GM12878 (cell line): Measurements from ENCODE around the gene ACACA. TPM values are rescaled to one million over a fixed set of nuclear protein-coding genes. Genes with fewer than 3 reads are reported as not detected.

ENCODE experiments used
- ATAC-seq: fragments of 200-7000 bp; cut with Tn5 transposase; 3 replicates; pipeline ENCODE4 v1.9.1; 2020; ENCODE audit warnings: mild to moderate bottlenecking, moderate library complexity
- BruUV-seq: library from RNA; stranded (reverse); fragments of 400-500 nt; replicated peaks from 2 replicates; lab custom pipeline; 2021; lab: Mats Ljungman, UMichigan
- CTCF ChIA-PET: fragments of 300-600 bp; sonication (Branson Sonifier 250); formaldehyde crosslinking; extraction: SDS; loops from one replicate; lab custom pipeline; 2021; ENCODE audit warnings: inconsistent platforms; lab: Yijun Ruan, JAX
- POLR2A ChIA-PET: fragments of 350-600 bp; formaldehyde crosslinking; extraction: SDS; loops from one replicate; lab custom pipeline; 2021; ENCODE audit warnings: inconsistent platforms; lab: Charles Lee
- RAD21 ChIA-PET: fragments of 300-600 bp; sonication (Branson Sonifier 250); formaldehyde crosslinking; loops from one replicate; lab custom pipeline; 2023; ENCODE audit warnings: antibody characterized with exemption; ENCODE audit not compliant: unreplicated experiment; lab: Charles Lee
- SMC1A ChIA-PET: fragments of 300-600 bp; sonication (Branson Sonifier 250); formaldehyde crosslinking; loops from one replicate; lab custom pipeline; 2023; ENCODE audit not compliant: unreplicated experiment, uncharacterized antibody; lab: Charles Lee
- DNase-seq: peaks from one replicate; pipeline ENCODE4 v3.0.0-alpha.2; 2011; ENCODE audit warnings: low read depth, low spot score
- FAIRE-seq: peaks from 3 replicates; lab custom pipeline; 2011; peaks lifted over from hg19 to GRCh38; lab: Jason Lieb, UNC
- H2AFZ ChIP-seq: 2 replicates; pipeline ENCODE4 v1.6.0; 2011; ENCODE audit warnings: low read depth, low read length, control low read depth; ENCODE audit not compliant: control insufficient read depth
- H3K27ac ChIP-seq: 2 replicates; pipeline ENCODE4 v1.5.1; 2011; ENCODE audit warnings: control low read depth; ENCODE audit not compliant: control insufficient read depth, insufficient read depth
- H3K27me3 ChIP-seq, 2 experiments: replicated peaks in 1 of 2; 2 replicates each; pipeline versions ENCODE4 v1.6.0 to v1.6.1; 2011; ENCODE audit warnings: low read length in 1 of 2; ENCODE audit not compliant: control insufficient read depth in 2 of 2, insufficient read depth in 2 of 2
- H3K36me3 ChIP-seq, 2 experiments: 2 replicates each; pipeline ENCODE4 v1.5.1; 2011; ENCODE audit warnings: low read length in 1 of 2; ENCODE audit not compliant: control insufficient read depth in 2 of 2, insufficient read depth in 2 of 2
- H3K4me1 ChIP-seq: 2 replicates; pipeline ENCODE4 v1.6.1; 2011; ENCODE audit warnings: mild to moderate bottlenecking, low read length, moderate library complexity, mixed read lengths; ENCODE audit not compliant: control insufficient read depth, insufficient read depth
- H3K4me2 ChIP-seq: 2 replicates; pipeline ENCODE4 v1.6.0; 2011; ENCODE audit warnings: control low read depth; ENCODE audit not compliant: control insufficient read depth, insufficient read depth
- H3K4me3 ChIP-seq: fragments of 200-600 bp; sonication (generic); 2 replicates; pipeline ENCODE4 v1.5.1; 2016
- H3K79me2 ChIP-seq: 2 replicates; pipeline ENCODE4 v1.6.0; 2011; ENCODE audit warnings: low read length; ENCODE audit not compliant: control insufficient read depth, insufficient read depth
- H3K9ac ChIP-seq: 2 replicates; pipeline ENCODE4 v1.8.0; 2011; ENCODE audit warnings: low read length, control low read depth, mixed read lengths; ENCODE audit not compliant: control insufficient read depth, insufficient read depth
- H3K9me3 ChIP-seq: replicated peaks from 3 replicates; pipeline ENCODE4 v1.5.1; 2011; ENCODE audit warnings: mild to moderate bottlenecking, low read length; ENCODE audit not compliant: control insufficient read depth, insufficient read depth
- H4K20me1 ChIP-seq: 2 replicates; pipeline ENCODE4 v1.6.0; 2011; ENCODE audit not compliant: control insufficient read depth, insufficient read depth
- FOXM1 ChIP-seq: IDR thresholded peaks from 2 replicates; pipeline ENCODE4 v1.6.1; 2012; ENCODE audit warnings: low read depth, mild to moderate bottlenecking, inconsistent platforms, low read length, moderate library complexity
- PAX8 ChIP-seq: fragments of 450-650 bp; IDR thresholded peaks from 2 replicates; pipeline ENCODE4 v1.6.1; 2017; ENCODE audit warnings: mild to moderate bottlenecking, moderate library complexity
- SMAD1 ChIP-seq: fragments of 450-650 bp; IDR thresholded peaks from 2 replicates; pipeline ENCODE4 v1.6.1; 2018; ENCODE audit warnings: mild to moderate bottlenecking, low read depth; ENCODE audit not compliant: partially characterized antibody
- SP1 ChIP-seq: IDR thresholded peaks from one replicate; pipeline ENCODE4 v1.6.1; 2011; ENCODE audit warnings: low read depth, low read length
- TBL1XR1 ChIP-seq: IDR thresholded peaks from 2 replicates; pipeline ENCODE4 v1.6.1; 2012; ENCODE audit warnings: low read depth, low read length, improper control_type of control experiment
- WGBS: methylation state at CpG from one replicate; pipeline ENCODE4 v1.1.6; 2016; ENCODE audit warnings: low lambda C conversion rate; ENCODE audit not compliant: insufficient replicate concordance, insufficient coverage; ENCODE audit errors: missing lambda C conversion rate; 5-methylcytosine and 5-hydroxymethylcytosine counted together
- in situ Hi-C: fragments of 300-500 bp; cut with MboI; formaldehyde crosslinking; loops from 9 replicates; pipeline ENCODE4 v1.14.3; 2018; ENCODE audit warnings: mixed read lengths
- intact Hi-C: fragments of 100-400 bp; cut with micrococcal nuclease; formaldehyde crosslinking; loops from one replicate; pipeline ENCODE4 v1.14.2; 2022; ENCODE audit not compliant: unreplicated experiment
- polyA plus RNA-seq, 11 experiments: library from polyadenylated mRNA; depleted of rRNA in 4 of 11; unstranded in 6 of 11; stranded (reverse) in 5 of 11; fragments of >200 nt; fragmentation: Nextera tagmentation in 4 of 11; fragmentation: Illumina TruSeq in 1 of 11; extraction: Ambion mirVana in 4 of 11; extraction: Trizol in 1 of 11; gene quantifications; 1 replicate in 1 of 11; 2 replicates in 10 of 11; pipeline versions ENCODE4 v1.2.1 to v1.2.3, GENCODE V29; 2011 to 2016; ENCODE audit warnings: inconsistent platforms in 2 of 11, missing spikeins in 2 of 11, low read depth in 1 of 11
- total RNA-seq, 4 experiments: library from RNA; depleted of rRNA in 3 of 4; stranded (reverse); fragments of >200 nt in 3 of 4; fragmentation: Illumina TruSeq in 1 of 4; extraction: Trizol in 1 of 4; gene quantifications; 2 replicates each; pipeline versions ENCODE4 v1.2.1 to v1.2.3, GENCODE V29; 2013 to 2021
- TF ChIP-seq, protein P1 (sequence below): fragments of 450-650 bp; IDR thresholded peaks from 2 replicates; pipeline ENCODE4 v1.6.1; 2017; ENCODE audit warnings: mild to moderate bottlenecking

Gene ACACA
- total and polyA plus RNA-seq, 10 of the 15 experiments (the other 5 are each of a cell fraction or from before 2014, with no cell fraction given) = 12.9 to 74.2 (median 32.0) TPM

GRCh38 chr17:37135576-37135975 is 271.1 kb downstream of the ACACA start:
- 64% methylated on average over 2 of the region's 2 CpGs for WGBS
- Histone ChIP-seq H2AFZ (no peak overlapping the region), H3K27ac (no peak overlapping the region), H3K4me1 (no peaks in the 10 kb centered on the region), H3K4me3 (no peak overlapping the region), H3K9ac (no peak overlapping the region), H3K36me3 (no peaks in the 10 kb centered on the region), H3K27me3 (no peaks in the 10 kb centered on the region), H3K4me2 (no peak overlapping the region), H4K20me1 (no peaks in the 10 kb centered on the region), H3K9me3 (no peaks in the 10 kb centered on the region), H3K79me2 (no peaks in the 10 kb centered on the region)
- ATAC-seq = no peak
- FAIRE-seq = no peak
- DNase-seq = no peak
- ChIA-PET CTCF (interaction anchor here (0.9 kb wide), 1 partner anchor 90 kb away, joined by 3 read pairs; no protein-coding TSS in a partner anchor), SMC1A (no interaction called here), POLR2A (no interaction called here), RAD21 (no interaction called here)
- intact Hi-C loops (no loop called here), in situ Hi-C loops (no loop called here)
- TF ChIP-seq, protein P1, sequence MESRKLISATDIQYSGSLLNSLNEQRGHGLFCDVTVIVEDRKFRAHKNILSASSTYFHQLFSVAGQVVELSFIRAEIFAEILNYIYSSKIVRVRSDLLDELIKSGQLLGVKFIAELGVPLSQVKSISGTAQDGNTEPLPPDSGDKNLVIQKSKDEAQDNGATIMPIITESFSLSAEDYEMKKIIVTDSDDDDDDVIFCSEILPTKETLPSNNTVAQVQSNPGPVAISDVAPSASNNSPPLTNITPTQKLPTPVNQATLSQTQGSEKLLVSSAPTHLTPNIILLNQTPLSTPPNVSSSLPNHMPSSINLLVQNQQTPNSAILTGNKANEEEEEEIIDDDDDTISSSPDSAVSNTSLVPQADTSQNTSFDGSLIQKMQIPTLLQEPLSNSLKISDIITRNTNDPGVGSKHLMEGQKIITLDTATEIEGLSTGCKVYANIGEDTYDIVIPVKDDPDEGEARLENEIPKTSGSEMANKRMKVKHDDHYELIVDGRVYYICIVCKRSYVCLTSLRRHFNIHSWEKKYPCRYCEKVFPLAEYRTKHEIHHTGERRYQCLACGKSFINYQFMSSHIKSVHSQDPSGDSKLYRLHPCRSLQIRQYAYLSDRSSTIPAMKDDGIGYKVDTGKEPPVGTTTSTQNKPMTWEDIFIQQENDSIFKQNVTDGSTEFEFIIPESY = no peak
- no TSS peak for BruUV-seq

- Histone ChIP-seq H2AFZ (no peak overlapping the region), H3K9me3 (no peaks in the 10 kb centered on the region), H3K36me3 (peaks cover 3 to 7% of the 10 kb centered on the region in 2 experiments), H3K4me2 (no peak overlapping the region), H3K4me3 (no peak overlapping the region), H3K79me2 (no peaks in the 10 kb centered on the region), H3K27me3 (no peaks in the 10 kb centered on the region), H3K9ac (no peak overlapping the region), H3K4me1 (no peaks in the 10 kb centered on the region), H4K20me1 (no peaks in the 10 kb centered on the region), H3K27ac (no peak overlapping the region)
- RAD21 ChIA-PET = no interaction called here
- no TSS peak for BruUV-seq
- intact Hi-C loops (no loop called here), in situ Hi-C loops (no loop called here)
- 87% methylated on average over 6 of the region's 6 CpGs for WGBS
- ATAC-seq (no peak), DNase-seq (no peak), FAIRE-seq (no peak)
- POLR2A ChIA-PET = no interaction called here
- TF ChIP-seq TBL1XR1 = no peak
- TF ChIP-seq FOXM1 = no peak
- no peak for TF ChIP-seq SP1
- TF ChIP-seq SMAD1 = no peak
- TF ChIP-seq PAX8 = no peak
- CTCF ChIA-PET = interaction anchor here (1.0 kb wide), 1 partner anchor 86 kb away, joined by 5 read pairs; no protein-coding TSS in a partner anchor
- SMC1A ChIA-PET = no interaction called here
Measured at GRCh38 chr17:37134050-37134449, 272.6 kb downstream of the ACACA start.
